A549 treated with AZD2906 at 1 μM for 4 hours (cell line): Measurements from ENCODE around the gene S100A2. TPM values are rescaled to one million over a fixed set of nuclear protein-coding genes. Genes with fewer than 3 reads are reported as not detected.

Experiments
- total RNA-seq: library from RNA; stranded (reverse); fragments of 200-300 nt; extraction: Qiagen RNA extraction; gene quantifications from 5 replicates; pipeline ENCODE4 v1.2.3, GENCODE V29; 2022

The S100A2 gene
- total RNA-seq: 18.7 to 33.7 TPM (median 27.4 TPM) in 5 replicates

GRCh38 chr1:153565529-153566374 is at the start of gene S100A2:
Gene S100A2 (minus strand): TSS chr1:153565844. CDS start chr1:153563877, 1,967 bp downstream.

GRCh38 chr1:153612755-153613331 is 47.2 kb upstream of the S100A2 start, which contains the start of gene S100A16:
Gene S100A16 (minus strand): TSS chr1:153613137. CDS start chr1:153608151, 4,986 bp downstream.

GRCh38 chr1:153548722-153549688 is 16.6 kb downstream of the S100A2 start, which contains the start of gene S100A3:
Gene S100A3 (minus strand): TSS chr1:153549258. CDS start chr1:153548485, 773 bp downstream.

GRCh38 chr1:153545067-153546055 is 20.3 kb downstream of the S100A2 start, which contains the start of gene S100A4:
Gene S100A4 (minus strand): TSS chr1:153545806. CDS start chr1:153544794, 1,012 bp downstream.

GRCh38 chr1:153540394-153541361 is 25.0 kb downstream of the S100A2 start, which contains the start of gene S100A5:
Gene S100A5 (minus strand): TSS chr1:153540934. CDS start chr1:153540191, 743 bp downstream.

GRCh38 chr1:153535242-153536011 is 30.2 kb downstream of the S100A2 start, which contains the start of gene S100A6:
Gene S100A6 (minus strand): TSS chr1:153535991. CDS start chr1:153535339, 652 bp downstream.

Other genes starting within 250 kb of the S100A2 start
- gene PGLYRP4, start 217.0 kb downstream of the S100A2 start, total RNA-seq: not detected in 5 replicates
- 0.45 to 0.90 TPM (median 0.59 TPM) in 5 replicates for gene S100A9, start 208.0 kb downstream of the S100A2 start, total RNA-seq
- gene S100A12, start 190.2 kb downstream of the S100A2 start, total RNA-seq: not detected in 5 replicates
- gene S100A8, start 174.8 kb downstream of the S100A2 start, total RNA-seq: not detected in 5 replicates
- gene S100A7A, start 149.3 kb downstream of the S100A2 start, total RNA-seq: not detected in 5 replicates
- gene S100A7, start 105.2 kb downstream of the S100A2 start, total RNA-seq: not detected in 5 replicates
- 3,320 to 3,871 TPM (median 3,675 TPM) in 5 replicates for gene S100A6, start 29.9 kb downstream of the S100A2 start, total RNA-seq
- 0.88 to 1.2 TPM (median 1.0 TPM) in 5 replicates for gene S100A5, start 24.9 kb downstream of the S100A2 start, total RNA-seq
- gene S100A4, start 20.0 kb downstream of the S100A2 start, total RNA-seq: 1,598 to 1,843 TPM (median 1,619 TPM) in 5 replicates
- 110 to 126 TPM (median 119 TPM) in 5 replicates for gene S100A3, start 16.6 kb downstream of the S100A2 start, total RNA-seq
- gene S100A16, start 47.3 kb upstream of the S100A2 start, total RNA-seq: 479 to 567 TPM (median 534 TPM) in 5 replicates
- gene S100A14, start 50.5 kb upstream of the S100A2 start, total RNA-seq: 0.23 to 0.66 TPM (median 0.46 TPM) in 5 replicates
- 171 to 189 TPM (median 177 TPM) in 5 replicates for gene S100A13, start 61.7 kb upstream of the S100A2 start, total RNA-seq
- gene S100A1, start 62.6 kb upstream of the S100A2 start, total RNA-seq: 0.22 to 1.2 TPM (median 0.87 TPM) in 5 replicates
- 69.2 to 85.3 TPM (median 78.7 TPM) in 5 replicates for gene CHTOP, start 68.2 kb upstream of the S100A2 start, total RNA-seq
- 52.2 to 59.6 TPM (median 55.8 TPM) in 5 replicates for gene SNAPIN, start 92.9 kb upstream of the S100A2 start, total RNA-seq
- gene ILF2, start 105.1 kb upstream of the S100A2 start, total RNA-seq: 253 to 292 TPM (median 262 TPM) in 5 replicates
- 1.6 to 2.8 TPM (median 2.6 TPM) in 5 replicates for gene NPR1, start 112.8 kb upstream of the S100A2 start, total RNA-seq
- 17.0 to 22.0 TPM (median 20.2 TPM) in 5 replicates for gene INTS3, start 162.2 kb upstream of the S100A2 start, total RNA-seq
- 1.1 to 2.0 TPM (median 1.5 TPM) in 5 replicates for gene SLC27A3, start 209.6 kb upstream of the S100A2 start, total RNA-seq